PFSK-1 (cell line): ENCODE results near the gene DND1.

Experiments
- FOXP2 ChIP-seq: optimal IDR thresholded peaks from 2 replicates; pipeline ENCODE3; 2011; ENCODE audit warnings: borderline replicate concordance, control low read depth, inconsistent platforms; ENCODE audit not compliant: insufficient read depth; ENCODE audit errors: extremely low read length, extremely low read depth
- POLR2AphosphoS5 ChIP-seq: IDR thresholded peaks from 2 replicates; pipeline ENCODE4 v1.6.1; 2012; ENCODE audit warnings: low read depth, mild to moderate bottlenecking, control low read depth, low read length, moderate library complexity
- SIN3A ChIP-seq: IDR thresholded peaks from 2 replicates; pipeline ENCODE4 v1.6.1; 2012; ENCODE audit warnings: mild to moderate bottlenecking, low read length, moderate library complexity, borderline replicate concordance; ENCODE audit not compliant: insufficient read depth
- TAF1 ChIP-seq: IDR thresholded peaks from 2 replicates; pipeline ENCODE4 v1.6.1; 2012; ENCODE audit warnings: low read length, control low read depth, borderline replicate concordance; ENCODE audit not compliant: insufficient read depth
- TF ChIP-seq, protein P1 (sequence below), 2 experiments: IDR thresholded peaks; 2 replicates each; pipeline versions ENCODE4 v1.6.1 to v1.8.0; 2011 to 2012; ENCODE audit warnings: low read depth in 2 of 2, low read length in 2 of 2, control low read depth in 1 of 2, inconsistent platforms in 1 of 2, mild to moderate bottlenecking in 1 of 2, moderate library complexity in 1 of 2; ENCODE audit not compliant: insufficient read depth in 1 of 2

The DND1 gene

DNA sequence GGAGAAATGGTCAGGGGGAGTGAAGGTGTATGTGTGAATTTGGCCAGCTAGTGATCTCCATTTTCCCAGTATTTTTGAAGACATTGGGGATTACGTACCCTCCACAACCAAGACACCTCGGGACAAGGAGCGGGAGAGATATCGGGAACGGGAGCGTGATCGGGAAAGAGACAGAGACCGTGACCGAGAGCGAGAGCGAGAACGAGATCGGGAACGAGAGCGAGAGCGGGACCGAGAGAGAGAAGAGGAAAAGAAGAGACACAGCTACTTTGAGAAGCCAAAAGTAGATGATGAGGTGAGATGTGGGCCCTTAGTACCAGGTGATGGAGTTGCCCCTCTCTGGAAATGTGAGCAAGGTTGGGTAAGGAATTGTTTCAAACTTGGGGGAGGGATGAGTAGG, 14.5 kb downstream of the DND1 start:
- no peak for TF ChIP-seq TAF1

DNA sequence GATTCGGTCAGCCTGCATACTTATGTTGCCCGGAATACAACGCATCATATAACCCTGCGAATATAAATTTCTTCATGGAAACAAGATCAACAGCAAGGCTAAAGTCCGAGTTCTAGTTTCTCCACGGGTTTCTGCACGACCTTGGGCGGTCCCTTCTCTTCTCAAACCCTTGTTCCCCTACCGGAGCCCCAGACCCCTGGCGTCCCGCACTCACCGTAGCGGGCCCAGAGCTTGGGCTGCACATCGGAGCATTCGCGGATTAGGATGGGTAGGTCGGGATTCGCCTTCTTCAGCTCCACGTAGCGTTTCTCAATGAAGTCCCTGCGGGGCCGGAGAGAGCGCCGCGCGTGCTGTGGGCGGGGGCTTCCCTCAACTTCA, 26.3 kb downstream of the DND1 start:
- no peak for TF ChIP-seq TAF1
- TF ChIP-seq POLR2AphosphoS5: no peak
- no peak for TF ChIP-seq SIN3A

DNA sequence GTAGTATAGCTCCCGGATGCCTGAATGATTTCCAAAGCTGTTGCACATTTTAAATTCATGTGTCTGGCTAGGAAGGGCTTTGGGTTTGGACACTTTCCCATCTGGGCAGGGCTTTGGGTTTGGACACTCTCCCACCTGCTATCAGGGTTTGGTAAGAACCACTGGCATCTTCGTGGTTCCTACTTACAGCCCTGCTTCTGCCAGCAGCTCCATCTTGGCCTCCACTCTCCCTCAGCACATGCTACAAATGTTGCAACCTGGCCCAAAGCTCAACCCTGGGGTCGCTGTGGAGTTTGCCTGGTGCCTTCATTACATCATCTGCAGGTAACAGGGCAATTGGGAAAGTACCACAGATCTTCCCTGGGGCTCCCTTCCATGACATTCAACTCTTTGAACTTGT, 30.7 kb downstream of the DND1 start:
- TF ChIP-seq, protein P1, sequence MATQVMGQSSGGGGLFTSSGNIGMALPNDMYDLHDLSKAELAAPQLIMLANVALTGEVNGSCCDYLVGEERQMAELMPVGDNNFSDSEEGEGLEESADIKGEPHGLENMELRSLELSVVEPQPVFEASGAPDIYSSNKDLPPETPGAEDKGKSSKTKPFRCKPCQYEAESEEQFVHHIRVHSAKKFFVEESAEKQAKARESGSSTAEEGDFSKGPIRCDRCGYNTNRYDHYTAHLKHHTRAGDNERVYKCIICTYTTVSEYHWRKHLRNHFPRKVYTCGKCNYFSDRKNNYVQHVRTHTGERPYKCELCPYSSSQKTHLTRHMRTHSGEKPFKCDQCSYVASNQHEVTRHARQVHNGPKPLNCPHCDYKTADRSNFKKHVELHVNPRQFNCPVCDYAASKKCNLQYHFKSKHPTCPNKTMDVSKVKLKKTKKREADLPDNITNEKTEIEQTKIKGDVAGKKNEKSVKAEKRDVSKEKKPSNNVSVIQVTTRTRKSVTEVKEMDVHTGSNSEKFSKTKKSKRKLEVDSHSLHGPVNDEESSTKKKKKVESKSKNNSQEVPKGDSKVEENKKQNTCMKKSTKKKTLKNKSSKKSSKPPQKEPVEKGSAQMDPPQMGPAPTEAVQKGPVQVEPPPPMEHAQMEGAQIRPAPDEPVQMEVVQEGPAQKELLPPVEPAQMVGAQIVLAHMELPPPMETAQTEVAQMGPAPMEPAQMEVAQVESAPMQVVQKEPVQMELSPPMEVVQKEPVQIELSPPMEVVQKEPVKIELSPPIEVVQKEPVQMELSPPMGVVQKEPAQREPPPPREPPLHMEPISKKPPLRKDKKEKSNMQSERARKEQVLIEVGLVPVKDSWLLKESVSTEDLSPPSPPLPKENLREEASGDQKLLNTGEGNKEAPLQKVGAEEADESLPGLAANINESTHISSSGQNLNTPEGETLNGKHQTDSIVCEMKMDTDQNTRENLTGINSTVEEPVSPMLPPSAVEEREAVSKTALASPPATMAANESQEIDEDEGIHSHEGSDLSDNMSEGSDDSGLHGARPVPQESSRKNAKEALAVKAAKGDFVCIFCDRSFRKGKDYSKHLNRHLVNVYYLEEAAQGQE (IDR thresholded peaks at IDR 0.05; ENCODE audit: insufficient read depth in 1 of 2, low read depth in 2 of 2, low read length in 2 of 2): no peak

DNA sequence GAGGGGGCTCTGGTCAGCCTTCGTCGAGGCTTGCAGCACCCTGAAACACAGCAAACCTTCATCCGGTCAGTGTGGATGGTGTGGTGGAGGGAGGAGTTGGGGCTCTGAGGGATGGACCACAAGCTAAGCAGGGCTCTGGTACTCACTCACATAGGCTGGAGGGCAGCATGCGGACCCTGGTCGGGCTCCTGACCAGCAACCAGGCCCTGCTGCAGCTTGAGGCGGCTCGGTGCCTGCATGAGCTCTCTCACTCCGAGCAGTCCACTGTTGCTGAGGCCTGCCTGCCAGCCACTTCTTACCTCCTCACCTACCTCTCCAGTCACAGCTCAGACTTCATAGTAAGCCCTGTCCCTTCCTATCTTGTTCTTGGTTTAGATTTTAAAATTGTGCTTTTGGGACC, 31.7 kb downstream of the DND1 start:
- no peak for TF ChIP-seq SIN3A
- no peak for TF ChIP-seq POLR2AphosphoS5
- TF ChIP-seq, protein P1 (IDR thresholded peaks at IDR 0.05; ENCODE audit: insufficient read depth in 1 of 2, low read depth in 2 of 2, low read length in 2 of 2): no peak
- no peak for TF ChIP-seq TAF1
- TF ChIP-seq FOXP2: no peak

DNA sequence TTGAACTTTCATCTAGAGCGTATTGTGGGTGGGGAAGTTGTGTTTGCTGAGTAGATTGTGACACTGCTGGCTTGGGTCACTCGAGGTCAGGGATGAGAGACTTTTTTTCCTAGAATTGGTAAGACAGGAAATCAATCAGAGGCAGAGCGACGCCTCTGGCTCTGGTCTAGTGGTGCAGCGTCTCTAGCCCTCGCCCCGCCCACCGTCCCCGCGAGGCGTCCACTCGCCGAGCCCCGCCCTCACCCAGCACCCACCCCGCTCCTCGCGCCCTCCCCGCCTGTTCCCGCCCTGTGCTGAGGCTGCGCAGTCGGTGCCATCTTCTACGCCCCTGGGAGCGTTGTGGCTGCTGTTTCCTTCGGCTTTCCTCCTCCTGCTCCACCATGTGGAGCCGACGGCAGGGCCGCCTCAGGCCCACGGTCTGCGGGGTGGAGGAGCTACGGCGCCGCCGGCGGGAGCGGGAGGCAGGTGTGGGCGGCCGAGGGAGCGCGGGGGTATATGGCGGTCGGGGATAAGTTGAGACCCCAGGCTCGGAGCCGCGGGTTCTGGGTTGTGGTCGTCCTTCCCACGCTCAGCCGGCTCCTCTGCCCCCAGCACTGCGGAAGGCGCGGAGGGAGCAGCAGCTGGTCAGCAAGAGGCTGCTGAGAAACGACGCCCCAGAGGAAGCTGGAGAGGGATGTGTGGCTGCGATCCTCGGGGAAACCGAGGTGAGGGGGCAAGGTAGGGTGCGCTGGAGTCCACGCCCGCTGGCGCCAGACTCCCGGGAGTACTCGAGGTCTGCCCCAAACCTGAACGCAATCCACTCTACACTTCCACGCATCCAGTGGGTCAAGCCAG, 34.0 kb downstream of the DND1 start, which contains the start of gene TMCO6:
TSS of gene TMCO6 (plus strand) at position 304 of the 834 bp plus-strand sequence. CDS start at position 381, 77 bp downstream.
- TF ChIP-seq, protein P1 (IDR thresholded peaks at IDR 0.05; ENCODE audit: insufficient read depth in 1 of 2, low read depth in 2 of 2, low read length in 2 of 2): 0 out of 4 replicates have a peak, but pooled peaks of 1 of the 2 experiments have one; percentile 16
- peak; percentile 94 for TF ChIP-seq POLR2AphosphoS5
- 0 out of 2 replicates have a peak, but pooled peaks have one; percentile 10 for TF ChIP-seq SIN3A
- TF ChIP-seq TAF1: peak; percentile 74; the same call in 1 of the 2 replicates
- TF ChIP-seq FOXP2: peak; percentile 37

DNA sequence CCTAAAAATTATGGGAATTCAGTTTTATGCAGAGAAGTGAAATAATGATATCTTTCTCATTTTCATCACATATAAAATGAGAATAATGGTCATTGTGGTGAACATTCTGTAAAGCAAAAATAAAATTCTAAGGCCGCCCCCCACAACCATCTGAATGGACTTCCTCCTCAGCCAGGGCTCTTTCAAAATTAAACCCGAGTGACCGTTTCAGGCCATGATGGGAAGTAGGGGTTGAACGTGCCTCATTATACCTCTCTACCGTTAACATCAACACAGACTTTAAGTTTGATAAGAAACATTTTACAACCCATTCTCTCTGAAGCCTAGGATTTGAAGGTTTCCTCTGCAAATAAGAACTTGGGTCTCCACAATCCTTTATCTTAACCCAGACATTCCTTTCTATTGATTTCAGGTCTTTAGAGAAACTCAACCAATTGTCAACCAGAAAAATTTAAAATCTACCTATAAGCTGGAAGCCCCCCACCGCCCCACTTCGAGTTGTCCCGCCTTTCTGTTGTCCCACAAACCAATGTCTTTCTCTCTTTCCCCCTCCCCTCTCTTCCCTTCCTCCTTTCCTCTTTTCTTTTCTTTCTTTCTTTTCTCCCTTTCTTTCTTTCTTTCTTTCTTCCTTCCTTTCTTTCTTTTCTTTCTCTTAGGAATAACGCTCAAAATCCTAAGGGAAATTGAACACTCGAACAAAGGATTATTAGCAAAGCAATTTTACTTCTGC, 35.8 kb downstream of the DND1 start:
- TF ChIP-seq, protein P1 (IDR thresholded peaks at IDR 0.05; ENCODE audit: insufficient read depth in 1 of 2, low read depth in 2 of 2, low read length in 2 of 2): no peak
- TF ChIP-seq POLR2AphosphoS5: no peak
- TF ChIP-seq FOXP2: no peak
- no peak for TF ChIP-seq SIN3A
- TF ChIP-seq TAF1: no peak
